Endothelial cell of umbilical vein (primary cell): ENCODE data around the gene DLL3.

Source experiments
- CTCF ChIP-seq, 2 donors: IDR thresholded peaks; 1 replicate in 1 of 2; 2 replicates in 1 of 2; pipeline ENCODE4 v1.5.1; 2011; ENCODE audit warnings: low read length in 2 of 2, mild to moderate bottlenecking in 2 of 2, moderate library complexity in 2 of 2, control low read depth in 1 of 2, inconsistent platforms in 1 of 2, low read depth in 1 of 2; ENCODE audit not compliant: insufficient read depth in 1 of 2; ENCODE audit errors: extremely low read depth in 1 of 2
- EZH2 ChIP-seq: IDR thresholded peaks from 2 replicates; pipeline ENCODE4 v1.6.1; 2012; ENCODE audit warnings: borderline replicate concordance, low read depth, mild to moderate bottlenecking, moderate library complexity, low read length, inconsistent platforms; ENCODE audit not compliant: severe bottlenecking
- JUN ChIP-seq: IDR thresholded peaks from 2 replicates; pipeline ENCODE4 v1.6.1; 2011; ENCODE audit warnings: borderline replicate concordance, low read depth; ENCODE audit not compliant: insufficient read length, insufficient read depth
- POLR2A ChIP-seq: IDR thresholded peaks from 2 replicates; pipeline ENCODE4 v1.6.1; 2012; ENCODE audit warnings: low read depth, mild to moderate bottlenecking, control low read depth, low read length
- POLR2AphosphoS5 ChIP-seq: IDR thresholded peaks from 2 replicates; pipeline ENCODE4 v1.6.1; 2012; ENCODE audit warnings: low read depth, mild to moderate bottlenecking, control low read depth, low read length, moderate library complexity; ENCODE audit not compliant: insufficient read depth

GRCh38 chr19:39475748-39476147 is 23.0 kb upstream of the DLL3 start:
- TF ChIP-seq CTCF (IDR thresholded peaks at IDR 0.05; ENCODE audit: extremely low read depth in 1 of 2, insufficient read depth in 1 of 2, low read depth in 1 of 2, low read length in 2 of 2) (no peak), JUN (no peak), EZH2 (no peak), POLR2A (no peak), POLR2AphosphoS5 (no peak)
